HAP-1 (cell line): ENCODE data around the gene FAM163B.

ENCODE experiments used
- DNase-seq, 2 experiments: peaks; one replicate each; pipeline ENCODE4 v3.0.0-alpha.2; 2016 to 2020; ENCODE audit warnings: low spot score in 2 of 2
- H3K27me3 ChIP-seq: fragments of 250-450 bp; sonication (Bioruptor Pico); 2 replicates; pipeline ENCODE4 v1.5.1; 2020; ENCODE audit warnings: low read depth, mild to moderate bottlenecking, moderate library complexity
- H3K36me3 ChIP-seq: fragments of 250-450 bp; sonication (Bioruptor Pico); replicated peaks from 2 replicates; pipeline ENCODE4 v1.5.1; 2020; ENCODE audit warnings: mild to moderate bottlenecking
- H3K4me1 ChIP-seq: fragments of 250-450 bp; sonication (Bioruptor Pico); 2 replicates; pipeline ENCODE4 v1.5.1; 2020; ENCODE audit warnings: mild to moderate bottlenecking
- H3K4me3 ChIP-seq: fragments of 250-450 bp; sonication (Bioruptor Pico); 2 replicates; pipeline ENCODE4 v1.5.1; 2020; ENCODE audit warnings: mild to moderate bottlenecking, moderate library complexity
- H3K9me3 ChIP-seq: fragments of 250-450 bp; sonication (Bioruptor Pico); 2 replicates; pipeline ENCODE4 v1.5.1; 2020; ENCODE audit warnings: mild to moderate bottlenecking, moderate library complexity
- in situ Hi-C: fragments of 300-500 bp; cut with MboI; formaldehyde crosslinking; loops from 3 replicates; pipeline ENCODE4 v1.14.3; 2020; ENCODE audit warnings: low sequenced_read_pairs, inconsistent platforms, mixed read lengths

Gene FAM163B

GRCh38 chr9:133619791-133620190 is 10.6 kb upstream of the FAM163B start:
- H3K9me3 ChIP-seq: no peaks in the 10 kb centered on the region
- H3K4me3 ChIP-seq: no peak overlapping the region
- no peaks in the 10 kb centered on the region for H3K36me3 ChIP-seq
- no peak for DNase-seq
- peaks cover 41% of the 10 kb centered on the region for H3K27me3 ChIP-seq
- in situ Hi-C loops: no loop called here
- no peaks in the 10 kb centered on the region for H3K4me1 ChIP-seq

GRCh38 chr9:133618726-133619125 is 9.5 kb upstream of the FAM163B start:
- no peaks in the 10 kb centered on the region for H3K9me3 ChIP-seq
- H3K27me3 ChIP-seq: peaks cover 47% of the 10 kb centered on the region
- in situ Hi-C loops: no loop called here
- H3K4me3 ChIP-seq: no peak overlapping the region
- H3K36me3 ChIP-seq: no peaks in the 10 kb centered on the region
- H3K4me1 ChIP-seq: no peaks in the 10 kb centered on the region
- DNase-seq: no peak

GRCh38 chr9:133616643-133617405 is 7.6 kb upstream of the FAM163B start:
- Histone ChIP-seq H3K36me3 (no peaks in the 10 kb centered on the region), H3K9me3 (no peaks in the 10 kb centered on the region), H3K27me3 (peaks cover 46% of the 10 kb centered on the region), H3K4me1 (no peaks in the 10 kb centered on the region), H3K4me3 (no peak overlapping the region)
- in situ Hi-C loops: no loop called here
- DNase-seq: no peak

GRCh38 chr9:133615606-133616188 is 6.5 kb upstream of the FAM163B start:
- peaks cover 42% of the 10 kb centered on the region for H3K27me3 ChIP-seq
- in situ Hi-C loops: no loop called here
- no peaks in the 10 kb centered on the region for H3K36me3 ChIP-seq
- no peak for DNase-seq
- H3K4me1 ChIP-seq: no peaks in the 10 kb centered on the region
- no peaks in the 10 kb centered on the region for H3K9me3 ChIP-seq
- no peak overlapping the region for H3K4me3 ChIP-seq

GRCh38 chr9:133615186-133615585 is 6.0 kb upstream of the FAM163B start:
- no peaks in the 10 kb centered on the region for H3K36me3 ChIP-seq
- H3K4me1 ChIP-seq: no peaks in the 10 kb centered on the region
- DNase-seq: no peak
- no peak overlapping the region for H3K4me3 ChIP-seq
- H3K9me3 ChIP-seq: no peaks in the 10 kb centered on the region
- in situ Hi-C loops: no loop called here
- H3K27me3 ChIP-seq: peaks cover 39% of the 10 kb centered on the region

GRCh38 chr9:133614678-133615077 is 5.5 kb upstream of the FAM163B start:
- DNase-seq: no peak
- H3K4me1 ChIP-seq: no peaks in the 10 kb centered on the region
- H3K4me3 ChIP-seq: no peak overlapping the region
- H3K9me3 ChIP-seq: no peaks in the 10 kb centered on the region
- in situ Hi-C loops: no loop called here
- H3K36me3 ChIP-seq: no peaks in the 10 kb centered on the region
- H3K27me3 ChIP-seq: peaks cover 39% of the 10 kb centered on the region

GRCh38 chr9:133614056-133614455 is 4.9 kb upstream of the FAM163B start:
- no peaks in the 10 kb centered on the region for H3K4me1 ChIP-seq
- no peak overlapping the region for H3K4me3 ChIP-seq
- DNase-seq: no peak
- no peaks in the 10 kb centered on the region for H3K36me3 ChIP-seq
- H3K9me3 ChIP-seq: no peaks in the 10 kb centered on the region
- H3K27me3 ChIP-seq: peaks cover 37% of the 10 kb centered on the region
- in situ Hi-C loops: no loop called here

GRCh38 chr9:133613432-133613831 is 4.2 kb upstream of the FAM163B start:
- no peaks in the 10 kb centered on the region for H3K9me3 ChIP-seq
- H3K4me1 ChIP-seq: no peaks in the 10 kb centered on the region
- H3K4me3 ChIP-seq: no peak overlapping the region
- H3K36me3 ChIP-seq: no peaks in the 10 kb centered on the region
- H3K27me3 ChIP-seq: peaks cover 39% of the 10 kb centered on the region
- in situ Hi-C loops: no loop called here
- no peak for DNase-seq

- Histone ChIP-seq H3K4me1 (no peaks in the 10 kb centered on the region), H3K4me3 (no peak overlapping the region), H3K9me3 (no peaks in the 10 kb centered on the region), H3K36me3 (no peaks in the 10 kb centered on the region), H3K27me3 (peaks cover 43% of the 10 kb centered on the region)
- in situ Hi-C loops: no loop called here
- DNase-seq: no peak
Measured at GRCh38 chr9:133612816-133613215, 3.6 kb upstream of the FAM163B start.

- no peaks in the 10 kb centered on the region for H3K4me1 ChIP-seq
- no peaks in the 10 kb centered on the region for H3K36me3 ChIP-seq
- peaks cover 48% of the 10 kb centered on the region for H3K27me3 ChIP-seq
- DNase-seq: no peak
- no peak overlapping the region for H3K4me3 ChIP-seq
- no peaks in the 10 kb centered on the region for H3K9me3 ChIP-seq
- in situ Hi-C loops: no loop called here
Measured at GRCh38 chr9:133612051-133612450, 2.9 kb upstream of the FAM163B start.

- in situ Hi-C loops: no loop called here
- Histone ChIP-seq H3K4me3 (no peak overlapping the region), H3K4me1 (no peaks in the 10 kb centered on the region), H3K27me3 (peaks cover 53% of the 10 kb centered on the region), H3K36me3 (no peaks in the 10 kb centered on the region), H3K9me3 (no peaks in the 10 kb centered on the region)
- no peak for DNase-seq
Measured at GRCh38 chr9:133610845-133611244, 1.7 kb upstream of the FAM163B start.

GRCh38 chr9:133608889-133609288 is 300 bp downstream of the FAM163B start:
- Histone ChIP-seq H3K27me3 (peaks cover 58% of the 10 kb centered on the region), H3K4me3 (no peak overlapping the region), H3K9me3 (no peaks in the 10 kb centered on the region), H3K4me1 (no peaks in the 10 kb centered on the region), H3K36me3 (no peaks in the 10 kb centered on the region)
- in situ Hi-C loops: no loop called here
- no peak for DNase-seq

- in situ Hi-C loops: no loop called here
- H3K9me3 ChIP-seq: no peaks in the 10 kb centered on the region
- H3K4me3 ChIP-seq: no peak overlapping the region
- no peaks in the 10 kb centered on the region for H3K36me3 ChIP-seq
- peaks cover 53% of the 10 kb centered on the region for H3K27me3 ChIP-seq
- no peaks in the 10 kb centered on the region for H3K4me1 ChIP-seq
- DNase-seq: no peak
Measured at GRCh38 chr9:133608382-133608781, 807 bp downstream of the FAM163B start.

- in situ Hi-C loops: no loop called here
- H3K4me1 ChIP-seq: no peaks in the 10 kb centered on the region
Measured at GRCh38 chr9:133607976-133608375, 1.2 kb downstream of the FAM163B start.

More at GRCh38 chr9:133607976-133608375, 1.2 kb downstream of the FAM163B start:
- H3K4me3 ChIP-seq: no peak overlapping the region
- H3K27me3 ChIP-seq: peaks cover 49% of the 10 kb centered on the region
- no peaks in the 10 kb centered on the region for H3K36me3 ChIP-seq
- no peaks in the 10 kb centered on the region for H3K9me3 ChIP-seq
- DNase-seq: no peak
